HCT116 (cell line): ENCODE measurements around the gene TBL1X. TPM values are rescaled to one million over a fixed set of nuclear protein-coding genes. Genes with fewer than 3 reads are reported as not detected.

Source experiments
- ATAC-seq: fragments of 200-7000 bp; cut with Tn5 transposase; 2 replicates; pipeline ENCODE4 v1.9.1; 2020; ENCODE audit warnings: mild to moderate bottlenecking, moderate library complexity
- BruUV-seq: library from RNA; stranded (reverse); fragments of 400-500 nt; replicated peaks from 2 replicates; lab custom pipeline; 2021; lab: Mats Ljungman, UMichigan
- CTCF ChIA-PET: fragments of 300-600 bp; sonication (Branson Sonifier 250); formaldehyde crosslinking; loops from one replicate; lab custom pipeline; 2021; ENCODE audit warnings: antibody characterized with exemption; lab: Charles Lee
- POLR2A ChIA-PET: fragments of 300-600, 350-600 bp; sonication (Branson Sonifier 250); formaldehyde crosslinking; loops from one replicate; lab custom pipeline; 2021; ENCODE audit warnings: antibody characterized with exemption; lab: Charles Lee
- RAD21 ChIA-PET, 2 experiments: fragments of 300-600 bp; sonication (Branson Sonifier 250); formaldehyde crosslinking; loops; one replicate each; lab custom pipeline; 2023; ENCODE audit warnings: low total read pairs in 2 of 2; ENCODE audit not compliant: uncharacterized antibody in 2 of 2, unreplicated experiment in 2 of 2, low non-redundant PET in 1 of 2; lab: Charles Lee
- DNase-seq: peaks from one replicate; pipeline ENCODE4 v3.0.0-alpha.2; 2010; ENCODE audit warnings: low read depth, low spot score
- H2AFZ ChIP-seq: fragments of 200-600 bp; shearing (Covaris generic), sonication (generic); 2 replicates; pipeline ENCODE4 v1.6.1; 2017; ENCODE audit warnings: low read depth, mixed run types, mixed read lengths, antibody characterized with exemption, low read length; ENCODE audit not compliant: poor library complexity, severe bottlenecking
- H3K27ac ChIP-seq: 2 replicates; pipeline ENCODE4 v1.5.1; 2012; ENCODE audit warnings: low read depth, low read length
- H3K27me3 ChIP-seq: fragments of 200-600 bp; sonication (generic); 2 replicates; pipeline ENCODE4 v1.6.1; 2016; ENCODE audit warnings: mixed run types, low read length, mixed read lengths; ENCODE audit not compliant: insufficient read depth
- H3K36me3 ChIP-seq, 2 experiments: fragments of 200-500 bp in 1 of 2; fragments of 200-600 bp in 1 of 2; sonication (Bioruptor generic) in 1 of 2; sonication (generic) in 1 of 2; 2 replicates each; pipeline versions ENCODE4 v1.5.1 to v1.6.1; 2014 to 2016; ENCODE audit warnings: low read length in 2 of 2, inconsistent platforms in 1 of 2, mixed read lengths in 1 of 2, mixed run types in 1 of 2; ENCODE audit not compliant: insufficient read depth in 2 of 2, control insufficient read depth in 1 of 2
- H3K4me1 ChIP-seq, 2 experiments: fragments of 200-600 bp in 1 of 2; sonication (generic) in 1 of 2; 2 replicates each; pipeline versions ENCODE4 v1.5.1 to v1.6.1; 2012 to 2017; ENCODE audit warnings: low read length in 2 of 2, inconsistent platforms in 1 of 2, mild to moderate bottlenecking in 1 of 2, mixed read lengths in 1 of 2, mixed run types in 1 of 2, moderate library complexity in 1 of 2; ENCODE audit not compliant: insufficient read depth in 2 of 2, control insufficient read depth in 1 of 2
- H3K4me2 ChIP-seq: fragments of 200-600 bp; sonication (generic); 2 replicates; pipeline ENCODE4 v1.6.1; 2017; ENCODE audit warnings: mixed run types, low read length, mixed read lengths
- H3K4me3 ChIP-seq, 2 experiments: fragments of 200-600 bp in 1 of 2; sonication (generic) in 1 of 2; replicated peaks in 1 of 2; 2 replicates each; pipeline ENCODE4 v1.5.1; 2011 to 2016; ENCODE audit warnings: low read length in 2 of 2, control low read depth in 1 of 2, low read depth in 1 of 2, mild to moderate bottlenecking in 1 of 2, mixed read lengths in 1 of 2, mixed run types in 1 of 2
- H3K79me2 ChIP-seq: fragments of 200-600 bp; sonication (generic); 2 replicates; pipeline ENCODE4 v1.6.1; 2017; ENCODE audit warnings: mild to moderate bottlenecking, mixed run types, low read length, moderate library complexity, mixed read lengths; ENCODE audit not compliant: insufficient read depth
- H3K9ac ChIP-seq: fragments of 200-600 bp; sonication (generic); 2 replicates; pipeline ENCODE4 v1.6.1; 2016; ENCODE audit warnings: low read length, mixed read lengths
- H3K9me2 ChIP-seq: fragments of 200-600 bp; sonication (generic), shearing (Covaris generic); 2 replicates; pipeline ENCODE4 v1.6.1; 2017; ENCODE audit warnings: mixed run types, mild to moderate bottlenecking, moderate library complexity; ENCODE audit not compliant: insufficient read depth
- H3K9me3 ChIP-seq, 2 experiments: fragments of 200-500 bp in 1 of 2; fragments of 200-600 bp in 1 of 2; sonication (Bioruptor generic) in 1 of 2; sonication (generic) in 1 of 2; 2 replicates each; pipeline ENCODE4 v1.6.1; 2014 to 2017; ENCODE audit warnings: low read length in 2 of 2, mixed read lengths in 2 of 2, inconsistent platforms in 1 of 2, low read depth in 1 of 2, mild to moderate bottlenecking in 1 of 2, mixed run types in 1 of 2, moderate library complexity in 1 of 2; ENCODE audit not compliant: control insufficient read depth in 1 of 2, insufficient read depth in 1 of 2
- H4K20me1 ChIP-seq: fragments of 200-600 bp; sonication (generic), shearing (Covaris generic); 2 replicates; pipeline ENCODE4 v1.6.1; 2017; ENCODE audit warnings: mixed run types, mild to moderate bottlenecking, moderate library complexity; ENCODE audit not compliant: insufficient read depth
- ATF3 ChIP-seq: IDR thresholded peaks from 2 replicates; pipeline ENCODE4 v1.6.1; 2012
- CTCF ChIP-seq, 3 experiments: fragments of 200-600 bp in 1 of 3; sonication (generic) in 1 of 3; IDR thresholded peaks in 2 of 3; conservative IDR thresholded peaks in 1 of 3; 2 replicates each; pipeline ENCODE4 v1.5.1; 2012 to 2017; ENCODE audit warnings: low read depth in 2 of 3, low read length in 2 of 3, antibody characterized with exemption in 1 of 3, borderline replicate concordance in 1 of 3, control low read depth in 1 of 3, mild to moderate bottlenecking in 1 of 3, mixed read lengths in 1 of 3, mixed run types in 1 of 3, moderate library complexity in 1 of 3; ENCODE audit not compliant: insufficient read depth in 1 of 3
- EZH2 ChIP-seq: fragments of 200-600 bp; sonication (generic); IDR thresholded peaks from 2 replicates; pipeline ENCODE4 v1.6.1; 2017; ENCODE audit warnings: antibody characterized with exemption, mixed run types
- MAX ChIP-seq: IDR thresholded peaks from 2 replicates; pipeline ENCODE4 v1.6.1; 2012
- SIN3A ChIP-seq: IDR thresholded peaks from 2 replicates; pipeline ENCODE4 v1.6.1; 2012; ENCODE audit warnings: low read depth
- SRF ChIP-seq: IDR thresholded peaks from 2 replicates; pipeline ENCODE4 v1.6.1; 2012; ENCODE audit warnings: low read depth
- TCF7L2 ChIP-seq: IDR thresholded peaks from 2 replicates; pipeline ENCODE4 v1.7.0; 2011; ENCODE audit warnings: borderline replicate concordance, inconsistent platforms; ENCODE audit not compliant: insufficient read depth, insufficient read length; ENCODE audit errors: extremely low read depth
- YY1 ChIP-seq: IDR thresholded peaks from 2 replicates; pipeline ENCODE4 v1.6.1; 2011; ENCODE audit warnings: low read length, low read depth, moderate library complexity, mild to moderate bottlenecking; ENCODE audit not compliant: insufficient replicate concordance; ENCODE audit errors: extremely low read depth
- intact Hi-C: fragments of 100-400 bp; cut with micrococcal nuclease; formaldehyde crosslinking; loops from 2 replicates; pipeline ENCODE4 v1.10.0; 2022
- total RNA-seq: library from RNA; stranded (reverse); gene quantifications from one replicate; pipeline ENCODE4 v1.2.1, GENCODE V29; 2021; ENCODE audit not compliant: unreplicated experiment
- TF ChIP-seq, protein P1 (sequence below): IDR thresholded peaks from 2 replicates; pipeline ENCODE4 v1.6.1; 2012; ENCODE audit warnings: low read depth

Gene TBL1X
- total RNA-seq, 1 experiment from 2014 or later, result 37.8 TPM

DNA sequence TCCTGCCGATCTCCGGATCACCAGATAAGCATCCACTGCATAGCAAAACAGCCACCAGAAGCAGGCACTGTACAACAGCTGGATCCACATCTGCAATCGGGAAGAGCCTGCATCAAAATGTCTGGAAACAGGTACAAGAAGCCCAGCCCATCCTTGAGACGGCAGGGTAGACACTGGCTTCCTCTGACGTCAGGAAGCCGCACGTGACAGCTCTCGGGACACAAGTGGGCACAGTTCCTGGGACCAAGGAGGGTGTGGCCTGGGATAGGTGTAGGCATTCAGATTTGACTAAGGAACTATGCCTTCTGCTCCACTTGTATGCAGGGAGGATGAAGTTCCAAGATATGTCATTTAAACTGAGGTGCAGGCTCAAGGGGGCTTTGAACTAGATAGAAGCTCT is 294.5 kb downstream of the TBL1X start:
- H2AFZ ChIP-seq, result peak overlapping the region; percentile 26
- H3K4me2 ChIP-seq, result peak overlapping the region; percentile 57
- CTCF ChIA-PET, result no interaction called here

More for the DNA sequence above, 294.5 kb downstream of the TBL1X start:
- ATAC-seq (peak; percentile 95), DNase-seq (peak; percentile 26)
- H3K27me3 ChIP-seq, result no peaks in the 10 kb centered on the region
- no peaks in the 10 kb centered on the region for H3K9me3 ChIP-seq
- no peaks in the 10 kb centered on the region for H3K79me2 ChIP-seq
- no peaks in the 10 kb centered on the region for H3K36me3 ChIP-seq
- ChIA-PET POLR2A (no interaction called here), RAD21 (no interaction called here)
- peak overlapping the region; percentile 3 to 25; a peak in 3 of 4 replicates for H3K4me3 ChIP-seq
- H3K9me2 ChIP-seq, result no peaks in the 10 kb centered on the region
- no peak overlapping the region for H3K27ac ChIP-seq
- intact Hi-C loops, result no loop called here
- no TSS peak for BruUV-seq
- H3K4me1 ChIP-seq, result peaks cover 0 to 7% of the 10 kb centered on the region in 2 experiments; a peak in 1 of 4 replicates
- no peak for TF ChIP-seq SRF
- no peak for TF ChIP-seq SIN3A
- no peak for TF ChIP-seq CTCF (IDR thresholded peaks at IDR 0.05 in 2 of 3, conservative IDR thresholded peaks at IDR 0.05 in 1 of 3; ENCODE audit: borderline replicate concordance in 1 of 3, insufficient read depth in 1 of 3, low read depth in 2 of 3, low read length in 2 of 3)
- no peak for TF ChIP-seq MAX
- no peak for TF ChIP-seq ATF3
- no peak for TF ChIP-seq TCF7L2
- no peak for TF ChIP-seq YY1
- TF ChIP-seq, protein P1, sequence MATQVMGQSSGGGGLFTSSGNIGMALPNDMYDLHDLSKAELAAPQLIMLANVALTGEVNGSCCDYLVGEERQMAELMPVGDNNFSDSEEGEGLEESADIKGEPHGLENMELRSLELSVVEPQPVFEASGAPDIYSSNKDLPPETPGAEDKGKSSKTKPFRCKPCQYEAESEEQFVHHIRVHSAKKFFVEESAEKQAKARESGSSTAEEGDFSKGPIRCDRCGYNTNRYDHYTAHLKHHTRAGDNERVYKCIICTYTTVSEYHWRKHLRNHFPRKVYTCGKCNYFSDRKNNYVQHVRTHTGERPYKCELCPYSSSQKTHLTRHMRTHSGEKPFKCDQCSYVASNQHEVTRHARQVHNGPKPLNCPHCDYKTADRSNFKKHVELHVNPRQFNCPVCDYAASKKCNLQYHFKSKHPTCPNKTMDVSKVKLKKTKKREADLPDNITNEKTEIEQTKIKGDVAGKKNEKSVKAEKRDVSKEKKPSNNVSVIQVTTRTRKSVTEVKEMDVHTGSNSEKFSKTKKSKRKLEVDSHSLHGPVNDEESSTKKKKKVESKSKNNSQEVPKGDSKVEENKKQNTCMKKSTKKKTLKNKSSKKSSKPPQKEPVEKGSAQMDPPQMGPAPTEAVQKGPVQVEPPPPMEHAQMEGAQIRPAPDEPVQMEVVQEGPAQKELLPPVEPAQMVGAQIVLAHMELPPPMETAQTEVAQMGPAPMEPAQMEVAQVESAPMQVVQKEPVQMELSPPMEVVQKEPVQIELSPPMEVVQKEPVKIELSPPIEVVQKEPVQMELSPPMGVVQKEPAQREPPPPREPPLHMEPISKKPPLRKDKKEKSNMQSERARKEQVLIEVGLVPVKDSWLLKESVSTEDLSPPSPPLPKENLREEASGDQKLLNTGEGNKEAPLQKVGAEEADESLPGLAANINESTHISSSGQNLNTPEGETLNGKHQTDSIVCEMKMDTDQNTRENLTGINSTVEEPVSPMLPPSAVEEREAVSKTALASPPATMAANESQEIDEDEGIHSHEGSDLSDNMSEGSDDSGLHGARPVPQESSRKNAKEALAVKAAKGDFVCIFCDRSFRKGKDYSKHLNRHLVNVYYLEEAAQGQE, result no peak
- no peak for TF ChIP-seq EZH2
- no peaks in the 10 kb centered on the region for H4K20me1 ChIP-seq
- no peak overlapping the region for H3K9ac ChIP-seq
